ENCODE results near the gene ZNHIT1. TPM values are rescaled to one million over a fixed set of nuclear protein-coding genes. Genes with fewer than 3 reads are reported as not detected.
A peak's percentile ranks its signal among the peaks of the same experiment; 100 is the strongest.

ZNHIT1 gene
- total RNA-seq, 1 experiment from 2014 or later = 69.7 TPM

- H3K9me3 ChIP-seq (ENCODE audit: control insufficient read depth, insufficient read depth, low read depth, low read length) = no peaks in the 10 kb centered on the region
- H3K36me3 ChIP-seq (ENCODE audit: control insufficient read depth, insufficient read depth, low read length) = no peaks in the 10 kb centered on the region
- no peak for ATAC-seq
- peak; percentile 52; the same call in 1 of the 2 replicates for TF ChIP-seq TCF7L2 (IDR thresholded peaks at IDR 0.05; ENCODE audit: low read depth, low read length)
- TF ChIP-seq, protein P1, sequence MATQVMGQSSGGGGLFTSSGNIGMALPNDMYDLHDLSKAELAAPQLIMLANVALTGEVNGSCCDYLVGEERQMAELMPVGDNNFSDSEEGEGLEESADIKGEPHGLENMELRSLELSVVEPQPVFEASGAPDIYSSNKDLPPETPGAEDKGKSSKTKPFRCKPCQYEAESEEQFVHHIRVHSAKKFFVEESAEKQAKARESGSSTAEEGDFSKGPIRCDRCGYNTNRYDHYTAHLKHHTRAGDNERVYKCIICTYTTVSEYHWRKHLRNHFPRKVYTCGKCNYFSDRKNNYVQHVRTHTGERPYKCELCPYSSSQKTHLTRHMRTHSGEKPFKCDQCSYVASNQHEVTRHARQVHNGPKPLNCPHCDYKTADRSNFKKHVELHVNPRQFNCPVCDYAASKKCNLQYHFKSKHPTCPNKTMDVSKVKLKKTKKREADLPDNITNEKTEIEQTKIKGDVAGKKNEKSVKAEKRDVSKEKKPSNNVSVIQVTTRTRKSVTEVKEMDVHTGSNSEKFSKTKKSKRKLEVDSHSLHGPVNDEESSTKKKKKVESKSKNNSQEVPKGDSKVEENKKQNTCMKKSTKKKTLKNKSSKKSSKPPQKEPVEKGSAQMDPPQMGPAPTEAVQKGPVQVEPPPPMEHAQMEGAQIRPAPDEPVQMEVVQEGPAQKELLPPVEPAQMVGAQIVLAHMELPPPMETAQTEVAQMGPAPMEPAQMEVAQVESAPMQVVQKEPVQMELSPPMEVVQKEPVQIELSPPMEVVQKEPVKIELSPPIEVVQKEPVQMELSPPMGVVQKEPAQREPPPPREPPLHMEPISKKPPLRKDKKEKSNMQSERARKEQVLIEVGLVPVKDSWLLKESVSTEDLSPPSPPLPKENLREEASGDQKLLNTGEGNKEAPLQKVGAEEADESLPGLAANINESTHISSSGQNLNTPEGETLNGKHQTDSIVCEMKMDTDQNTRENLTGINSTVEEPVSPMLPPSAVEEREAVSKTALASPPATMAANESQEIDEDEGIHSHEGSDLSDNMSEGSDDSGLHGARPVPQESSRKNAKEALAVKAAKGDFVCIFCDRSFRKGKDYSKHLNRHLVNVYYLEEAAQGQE (IDR thresholded peaks at IDR 0.05; ENCODE audit: insufficient read depth in 1 of 2, low read depth in 2 of 2, low read length in 1 of 2) = no peak
- BruUV-seq (replicated peaks) = no TSS peak
- ChIA-PET POLR2A (interaction anchor here (0.6 kb wide), 2 partner anchors 86 to 91 kb away, joined by 6 to 11 read pairs; partner anchors contain the start of gene TRIM56), CTCF (interaction anchor here (0.9 to 1.6 kb wide), 4 partner anchors 21 to 27 kb away, joined by 3 to 10 read pairs (median 6); no protein-coding TSS in a partner anchor)
- in situ Hi-C loops (cut with HindIII; ENCODE audit: low pct_unique_long_range_greater_than_20kb, low sequenced_read_pairs) (no loop called here), intact Hi-C loops (cut with micrococcal nuclease; ENCODE audit: unreplicated experiment) (no loop called here)
- H3K27me3 ChIP-seq (ENCODE audit: control insufficient read depth, insufficient read depth, low read length) = peaks cover 16% of the 10 kb centered on the region
- no peak for DNase-seq (ENCODE audit: low read depth, low spot score)
- H3K4me3 ChIP-seq (ENCODE audit: low read depth in 2 of 2, low read length in 2 of 2) = no peak overlapping the region
- H3K27ac ChIP-seq (ENCODE audit: low read length) = no peak overlapping the region
- H3K4me1 ChIP-seq (ENCODE audit: control insufficient read depth, insufficient read depth, low read length) = peaks cover 47% of the 10 kb centered on the region
Observed at GRCh38 chr7:101170617-101171441, 47.1 kb upstream of the ZNHIT1 start.

- peaks cover 44% of the 10 kb centered on the region for H3K4me1 ChIP-seq (ENCODE audit: control insufficient read depth, insufficient read depth, low read length)
- H3K36me3 ChIP-seq (ENCODE audit: control insufficient read depth, insufficient read depth, low read length) = no peaks in the 10 kb centered on the region
- DNase-seq (ENCODE audit: low read depth, low spot score) = no peak
- intact Hi-C loops (cut with micrococcal nuclease; ENCODE audit: unreplicated experiment) = no loop called here
- ChIA-PET POLR2A (interaction anchor here (0.6 kb wide), 1 partner anchor 86 kb away, joined by 11 read pairs; the partner anchor contains the start of gene TRIM56), CTCF (interaction anchor here (1.1 to 1.4 kb wide), 2 partner anchors 21 to 28 kb away, joined by 3 to 8 read pairs; no protein-coding TSS in a partner anchor)
- TF ChIP-seq SIN3A (IDR thresholded peaks at IDR 0.05; ENCODE audit: borderline replicate concordance, insufficient read depth, low read depth, low read length) (no peak), POLR2AphosphoS5 (IDR thresholded peaks at IDR 0.05; ENCODE audit: low read depth, low read length) (no peak), TCF7L2 (IDR thresholded peaks at IDR 0.05; ENCODE audit: low read depth, low read length) (no peak)
- TF ChIP-seq, protein P2, sequence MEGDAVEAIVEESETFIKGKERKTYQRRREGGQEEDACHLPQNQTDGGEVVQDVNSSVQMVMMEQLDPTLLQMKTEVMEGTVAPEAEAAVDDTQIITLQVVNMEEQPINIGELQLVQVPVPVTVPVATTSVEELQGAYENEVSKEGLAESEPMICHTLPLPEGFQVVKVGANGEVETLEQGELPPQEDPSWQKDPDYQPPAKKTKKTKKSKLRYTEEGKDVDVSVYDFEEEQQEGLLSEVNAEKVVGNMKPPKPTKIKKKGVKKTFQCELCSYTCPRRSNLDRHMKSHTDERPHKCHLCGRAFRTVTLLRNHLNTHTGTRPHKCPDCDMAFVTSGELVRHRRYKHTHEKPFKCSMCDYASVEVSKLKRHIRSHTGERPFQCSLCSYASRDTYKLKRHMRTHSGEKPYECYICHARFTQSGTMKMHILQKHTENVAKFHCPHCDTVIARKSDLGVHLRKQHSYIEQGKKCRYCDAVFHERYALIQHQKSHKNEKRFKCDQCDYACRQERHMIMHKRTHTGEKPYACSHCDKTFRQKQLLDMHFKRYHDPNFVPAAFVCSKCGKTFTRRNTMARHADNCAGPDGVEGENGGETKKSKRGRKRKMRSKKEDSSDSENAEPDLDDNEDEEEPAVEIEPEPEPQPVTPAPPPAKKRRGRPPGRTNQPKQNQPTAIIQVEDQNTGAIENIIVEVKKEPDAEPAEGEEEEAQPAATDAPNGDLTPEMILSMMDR (IDR thresholded peaks at IDR 0.05) = peak; percentile 55
- in situ Hi-C loops (cut with HindIII; ENCODE audit: low pct_unique_long_range_greater_than_20kb, low sequenced_read_pairs) = no loop called here
- H3K27ac ChIP-seq (ENCODE audit: low read length) = no peak overlapping the region
- H3K4me3 ChIP-seq (ENCODE audit: low read depth in 2 of 2, low read length in 2 of 2) = 0 out of 4 replicates have a peak overlapping the region, but pooled peaks of 1 of the 2 experiments have one; percentile 62
- no peaks in the 10 kb centered on the region for H3K9me3 ChIP-seq (ENCODE audit: control insufficient read depth, insufficient read depth, low read depth, low read length)
- ATAC-seq = no peak
- no TSS peak for BruUV-seq (replicated peaks)
- H3K27me3 ChIP-seq (ENCODE audit: control insufficient read depth, insufficient read depth, low read length) = peaks cover 16% of the 10 kb centered on the region
Observed at GRCh38 chr7:101171442-101171837, 46.5 kb upstream of the ZNHIT1 start.
